Neural cell (in vitro differentiated cells): Measurements from ENCODE around the gene ADNP2. TPM values are rescaled to one million over a fixed set of nuclear protein-coding genes. Genes with fewer than 3 reads are reported as not detected.

Experiments
- H2AFZ ChIP-seq: fragments of 200-600, 300-800 bp; sonication (generic), shearing (Covaris generic); 2 replicates; pipeline ENCODE4 v1.6.0; 2014; ENCODE audit warnings: low read depth, mild to moderate bottlenecking, antibody characterized with exemption, low read length, moderate library complexity
- H3F3A ChIP-seq: fragments of 200-600 bp; shearing (Covaris generic); 2 replicates; pipeline ENCODE4 v1.6.1; 2016; ENCODE audit warnings: mild to moderate bottlenecking, moderate library complexity, mixed read lengths, antibody characterized with exemption, low read length; ENCODE audit not compliant: insufficient read depth, poor library complexity, severe bottlenecking
- H3K27ac ChIP-seq: fragments of 200-600, 300-800 bp; sonication (generic), shearing (Covaris generic); 2 replicates; pipeline ENCODE4 v1.5.1; 2014; ENCODE audit warnings: mild to moderate bottlenecking, low read length, moderate library complexity
- H3K27me3 ChIP-seq: fragments of 300-800, 200-600 bp; sonication (generic), shearing (Covaris generic); 2 replicates; pipeline ENCODE4 v1.6.0; 2014; ENCODE audit warnings: mild to moderate bottlenecking, low read depth, low read length, moderate library complexity; ENCODE audit not compliant: insufficient read depth
- H3K36me3 ChIP-seq: fragments of 300-800, 200-600 bp; sonication (generic), shearing (Covaris generic); 2 replicates; pipeline ENCODE4 v1.5.1; 2014; ENCODE audit warnings: mild to moderate bottlenecking, antibody characterized with exemption, low read length, moderate library complexity; ENCODE audit not compliant: insufficient read depth
- H3K4me2 ChIP-seq: fragments of 300-800, 200-600 bp; sonication (generic), shearing (Covaris generic); 2 replicates; pipeline ENCODE4 v1.6.0; 2014; ENCODE audit warnings: mild to moderate bottlenecking, low read length
- H3K4me3 ChIP-seq: fragments of 300-800, 200-600 bp; sonication (generic), shearing (Covaris generic); 2 replicates; pipeline ENCODE4 v1.5.1; 2014; ENCODE audit warnings: mild to moderate bottlenecking, low read length, moderate library complexity
- H3K79me2 ChIP-seq: fragments of 200-600 bp; shearing (Covaris generic); replicated peaks from 2 replicates; pipeline ENCODE4 v1.6.0; 2014; ENCODE audit warnings: mild to moderate bottlenecking, low read length, moderate library complexity; ENCODE audit not compliant: insufficient read depth
- H3K9ac ChIP-seq: fragments of 300-800, 200-600 bp; sonication (generic), shearing (Covaris generic); 2 replicates; pipeline ENCODE4 v1.6.1; 2016; ENCODE audit warnings: mild to moderate bottlenecking, low read length, mixed read lengths
- H3K9me2 ChIP-seq: fragments of 200-600 bp; shearing (Covaris generic); 2 replicates; pipeline ENCODE4 v1.6.1; 2016; ENCODE audit warnings: mild to moderate bottlenecking, low read length, mixed read lengths; ENCODE audit not compliant: insufficient read depth
- H3K9me3 ChIP-seq: fragments of 200-600, 300-800 bp; sonication (generic), shearing (Covaris generic); 2 replicates; pipeline ENCODE4 v1.6.1; 2016; ENCODE audit warnings: mild to moderate bottlenecking, mixed run types, low read length, moderate library complexity, mixed read lengths
- H4K20me1 ChIP-seq: fragments of 200-600 bp; shearing (Covaris generic); 2 replicates; pipeline ENCODE4 v1.6.1; 2016; ENCODE audit warnings: mild to moderate bottlenecking, mixed run types; ENCODE audit not compliant: insufficient read depth
- CTCF ChIP-seq: fragments of 450-650 bp; IDR thresholded peaks from 2 replicates; pipeline ENCODE4 v1.5.1; 2014; ENCODE audit warnings: antibody characterized with exemption, mild to moderate bottlenecking, moderate library complexity; ENCODE audit not compliant: poor library complexity, severe bottlenecking
- EP300 ChIP-seq: fragments of 450-650 bp; conservative IDR thresholded peaks from 2 replicates; pipeline ENCODE4 v1.6.1; 2014; ENCODE audit warnings: antibody characterized with exemption, mild to moderate bottlenecking, moderate library complexity; ENCODE audit not compliant: poor library complexity, severe bottlenecking
- EZH2 ChIP-seq: fragments of 200-600, 300-800 bp; shearing (Covaris generic), sonication (generic); IDR thresholded peaks from 2 replicates; pipeline ENCODE4 v1.6.1; 2014; ENCODE audit warnings: antibody characterized with exemption, low read length, borderline replicate concordance, mild to moderate bottlenecking; ENCODE audit not compliant: insufficient read depth, poor library complexity, severe bottlenecking
- MXI1 ChIP-seq: fragments of 450-650 bp; conservative IDR thresholded peaks from 2 replicates; pipeline ENCODE4 v1.6.1; 2014; ENCODE audit warnings: antibody characterized with exemption, mild to moderate bottlenecking; ENCODE audit not compliant: poor library complexity, severe bottlenecking
- POLR2AphosphoS5 ChIP-seq: IDR thresholded peaks from 2 replicates; pipeline ENCODE4 v1.6.1; 2012
- RAD21 ChIP-seq: fragments of 450-650 bp; conservative IDR thresholded peaks from 2 replicates; pipeline ENCODE4 v1.6.1; 2014; ENCODE audit warnings: antibody characterized with exemption, mild to moderate bottlenecking, moderate library complexity
- REST ChIP-seq: IDR thresholded peaks from 2 replicates; pipeline ENCODE4 v1.6.1; 2012; ENCODE audit warnings: borderline replicate concordance
- SMC3 ChIP-seq: fragments of 450-650 bp; conservative IDR thresholded peaks from 2 replicates; pipeline ENCODE4 v1.6.1; 2014; ENCODE audit warnings: antibody characterized with exemption, mild to moderate bottlenecking, moderate library complexity; ENCODE audit not compliant: poor library complexity
- TAF1 ChIP-seq: IDR thresholded peaks from 2 replicates; pipeline ENCODE4 v1.6.1; 2012; ENCODE audit warnings: low read depth
- polyA plus RNA-seq: library from polyadenylated mRNA; depleted of rRNA; stranded (reverse); fragments of >200 nt; gene quantifications from 2 replicates; pipeline ENCODE4 v1.2.3, GENCODE V29; 2014

Gene ADNP2
- polyA plus RNA-seq, 1 donor from 2014 or later, result 16.9 TPM

- no peak overlapping the region for H3K9ac ChIP-seq
- TF ChIP-seq MXI1 (no peak), CTCF (no peak), EZH2 (no peak), SMC3 (no peak), EP300 (no peak), RAD21 (no peak), REST (no peak), TAF1 (no peak), POLR2AphosphoS5 (no peak)
- peaks cover 23% of the 10 kb centered on the region for H3K79me2 ChIP-seq
- H3K36me3 ChIP-seq, result no peaks in the 10 kb centered on the region
- H4K20me1 ChIP-seq, result no peaks in the 10 kb centered on the region
- no peak overlapping the region for H3K27ac ChIP-seq
- no peak overlapping the region for H3K4me3 ChIP-seq
- H2AFZ ChIP-seq, result no peak overlapping the region
- no peaks in the 10 kb centered on the region for H3F3A ChIP-seq
- H3K9me2 ChIP-seq, result no peaks in the 10 kb centered on the region
- no peaks in the 10 kb centered on the region for H3K27me3 ChIP-seq
- H3K9me3 ChIP-seq, result no peaks in the 10 kb centered on the region
- no peak overlapping the region for H3K4me2 ChIP-seq
Measured at GRCh38 chr18:80108121-80108536, 933 bp upstream of the ADNP2 start.

- no peaks in the 10 kb centered on the region for H3K27me3 ChIP-seq
- peak overlapping the region; percentile 81 for H3K9ac ChIP-seq
- H3F3A ChIP-seq, result no peaks in the 10 kb centered on the region
- no peaks in the 10 kb centered on the region for H3K36me3 ChIP-seq
- H3K9me3 ChIP-seq, result no peaks in the 10 kb centered on the region
- H3K79me2 ChIP-seq, result peaks cover 39% of the 10 kb centered on the region
- peak overlapping the region; percentile 86 for H3K4me2 ChIP-seq
- H3K27ac ChIP-seq, result peak overlapping the region; percentile 69
- H2AFZ ChIP-seq, result peak overlapping the region; percentile 38
- no peaks in the 10 kb centered on the region for H3K9me2 ChIP-seq
- TF ChIP-seq MXI1 (peak; percentile 34), CTCF (no peak)
- peak overlapping the region; percentile 70 for H3K4me3 ChIP-seq
- H4K20me1 ChIP-seq, result no peaks in the 10 kb centered on the region
Measured at GRCh38 chr18:80109676-80110078, 615 bp downstream of the ADNP2 start.
